Endothelial cell (in vitro differentiated cells): ENCODE results near the gene UBAC2. TPM values are rescaled to one million over a fixed set of nuclear protein-coding genes. Genes with fewer than 3 reads are reported as not detected.

ENCODE experiments used
- DNase-seq: peaks from one replicate; pipeline ENCODE4 v3.0.0; 2021; ENCODE audit warnings: low spot score
- H3K27ac Mint-ChIP-seq: one replicate; pipeline ENCODE4 v1.8.0; 2021; ENCODE audit warnings: mixed read lengths, inconsistent platforms; ENCODE audit not compliant: unreplicated experiment
- H3K27me3 Mint-ChIP-seq: one replicate; pipeline ENCODE4 v1.8.0; 2021; ENCODE audit warnings: mild to moderate bottlenecking, moderate library complexity, mixed read lengths, inconsistent platforms; ENCODE audit not compliant: unreplicated experiment
- H3K36me3 Mint-ChIP-seq: one replicate; pipeline ENCODE4 v1.8.0; 2021; ENCODE audit warnings: mild to moderate bottlenecking, low read depth, mixed read lengths, inconsistent platforms; ENCODE audit not compliant: unreplicated experiment
- H3K4me1 Mint-ChIP-seq: one replicate; pipeline ENCODE4 v1.8.0; 2021; ENCODE audit warnings: mild to moderate bottlenecking, mixed read lengths, inconsistent platforms; ENCODE audit not compliant: unreplicated experiment
- H3K4me3 Mint-ChIP-seq: one replicate; pipeline ENCODE4 v1.8.0; 2021; ENCODE audit warnings: mild to moderate bottlenecking, mixed read lengths, inconsistent platforms; ENCODE audit not compliant: unreplicated experiment
- H3K9me3 Mint-ChIP-seq: one replicate; pipeline ENCODE4 v1.8.0; 2021; ENCODE audit warnings: mixed read lengths, inconsistent platforms; ENCODE audit not compliant: unreplicated experiment
- total RNA-seq: library from RNA; stranded (reverse); fragmentation: NEBNext Ultra II Directional; extraction: Animal tissue kit (Norgen Biotek cat#: 25700); gene quantifications from one replicate; pipeline ENCODE4 v1.2.1, GENCODE V29; 2021; ENCODE audit not compliant: unreplicated experiment
- TF ChIP-seq, protein P1 (sequence below): fragments of 200-600 bp; sonication (generic); IDR thresholded peaks from one replicate; pipeline ENCODE4 v1.5.0; 2021; ENCODE audit warnings: antibody characterized with exemption; ENCODE audit not compliant: unreplicated experiment

Gene UBAC2
- total RNA-seq, 1 donor from 2014 or later, result 58.6 TPM

DNA sequence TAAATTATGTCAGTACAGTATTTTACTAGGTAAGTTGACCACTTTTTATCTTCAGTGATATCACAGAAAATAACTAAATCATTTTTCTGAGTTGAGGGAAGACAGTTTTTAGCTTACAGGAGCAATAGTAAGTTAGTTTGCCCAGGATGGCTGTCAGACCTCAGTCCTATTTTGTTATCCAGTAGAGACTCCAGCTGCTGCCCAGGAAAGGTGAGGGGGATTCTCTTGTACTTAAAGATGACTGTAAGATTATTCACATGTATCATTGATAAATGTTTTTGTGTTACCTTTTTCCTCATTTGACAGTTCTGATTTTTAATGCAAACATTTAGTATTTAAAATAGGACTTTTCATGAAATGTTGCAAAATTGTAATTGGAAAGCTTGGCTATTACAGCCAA, 121.1 kb downstream of the UBAC2 start:
- Mint-ChIP-seq H3K27ac (no peak overlapping the region), H3K4me1 (no peaks in the 10 kb centered on the region), H3K27me3 (no peaks in the 10 kb centered on the region), H3K36me3 (peaks cover 17% of the 10 kb centered on the region), H3K4me3 (no peak overlapping the region), H3K9me3 (no peaks in the 10 kb centered on the region)
- TF ChIP-seq, protein P1, sequence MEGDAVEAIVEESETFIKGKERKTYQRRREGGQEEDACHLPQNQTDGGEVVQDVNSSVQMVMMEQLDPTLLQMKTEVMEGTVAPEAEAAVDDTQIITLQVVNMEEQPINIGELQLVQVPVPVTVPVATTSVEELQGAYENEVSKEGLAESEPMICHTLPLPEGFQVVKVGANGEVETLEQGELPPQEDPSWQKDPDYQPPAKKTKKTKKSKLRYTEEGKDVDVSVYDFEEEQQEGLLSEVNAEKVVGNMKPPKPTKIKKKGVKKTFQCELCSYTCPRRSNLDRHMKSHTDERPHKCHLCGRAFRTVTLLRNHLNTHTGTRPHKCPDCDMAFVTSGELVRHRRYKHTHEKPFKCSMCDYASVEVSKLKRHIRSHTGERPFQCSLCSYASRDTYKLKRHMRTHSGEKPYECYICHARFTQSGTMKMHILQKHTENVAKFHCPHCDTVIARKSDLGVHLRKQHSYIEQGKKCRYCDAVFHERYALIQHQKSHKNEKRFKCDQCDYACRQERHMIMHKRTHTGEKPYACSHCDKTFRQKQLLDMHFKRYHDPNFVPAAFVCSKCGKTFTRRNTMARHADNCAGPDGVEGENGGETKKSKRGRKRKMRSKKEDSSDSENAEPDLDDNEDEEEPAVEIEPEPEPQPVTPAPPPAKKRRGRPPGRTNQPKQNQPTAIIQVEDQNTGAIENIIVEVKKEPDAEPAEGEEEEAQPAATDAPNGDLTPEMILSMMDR, result no peak
- no peak for DNase-seq

DNA sequence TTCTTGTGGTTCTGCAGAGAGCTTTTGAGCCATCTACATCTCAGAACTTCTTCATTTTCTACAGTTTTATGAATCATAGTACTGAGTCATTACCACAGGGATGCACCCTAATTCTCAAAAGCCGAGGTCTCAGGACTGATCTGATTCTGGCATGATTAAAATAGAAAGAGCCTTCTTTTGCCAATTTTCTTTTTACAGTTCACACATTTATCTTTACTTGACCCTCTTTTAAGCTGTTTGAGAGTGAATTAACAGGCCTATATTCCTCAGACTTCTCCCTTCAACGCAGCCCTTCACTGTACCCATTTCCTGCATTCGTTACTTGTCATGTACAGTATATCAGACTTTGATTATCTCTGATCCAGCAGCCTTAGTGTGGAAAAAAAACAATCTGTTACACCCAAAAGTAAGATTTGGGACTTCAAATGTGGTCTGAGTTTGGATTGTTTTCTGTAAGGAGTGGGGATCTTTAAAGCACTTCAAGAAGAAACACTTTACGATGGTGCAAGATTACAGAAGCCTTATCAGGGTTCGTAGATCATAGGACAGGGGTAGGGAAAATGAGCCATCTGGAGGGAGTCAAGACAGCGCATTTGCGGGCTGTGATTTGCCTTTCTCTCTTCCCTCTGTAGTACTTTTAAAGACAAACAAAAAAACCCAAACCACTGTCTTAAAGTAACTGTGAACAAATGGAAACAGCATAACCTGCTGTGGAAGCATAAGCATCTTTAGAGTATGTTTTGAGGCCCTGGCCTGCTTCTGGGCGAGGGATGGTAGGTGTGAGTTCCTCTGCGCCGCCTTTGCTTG, 121.8 kb downstream of the UBAC2 start:
- no peaks in the 10 kb centered on the region for H3K4me1 Mint-ChIP-seq
- peaks cover 1% of the 10 kb centered on the region for H3K27me3 Mint-ChIP-seq
- H3K4me3 Mint-ChIP-seq, result no peak overlapping the region
- no peaks in the 10 kb centered on the region for H3K9me3 Mint-ChIP-seq
- H3K36me3 Mint-ChIP-seq, result peaks cover 12% of the 10 kb centered on the region
- TF ChIP-seq, protein P1, result no peak
- no peak overlapping the region for H3K27ac Mint-ChIP-seq
- no peak for DNase-seq

DNA sequence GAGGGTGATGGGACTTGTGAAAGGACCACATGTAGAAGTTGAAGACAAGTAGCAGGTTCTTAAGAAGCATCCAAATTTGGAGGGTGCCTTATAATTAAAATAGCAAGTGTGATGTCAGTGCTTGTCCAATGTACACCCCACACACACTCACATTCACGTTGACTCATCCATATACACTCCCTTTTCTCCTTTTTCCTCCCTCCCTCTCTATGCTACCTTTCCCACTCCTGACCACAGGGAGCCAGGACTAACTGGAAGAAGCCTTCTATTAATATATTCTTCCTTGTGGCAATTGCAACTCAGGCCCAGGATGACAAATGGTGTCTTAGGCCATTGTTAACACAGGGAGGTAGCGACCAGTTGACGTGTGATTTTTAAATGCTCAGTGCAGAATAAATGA, 122.8 kb downstream of the UBAC2 start:
- no peaks in the 10 kb centered on the region for H3K4me1 Mint-ChIP-seq

DNA sequence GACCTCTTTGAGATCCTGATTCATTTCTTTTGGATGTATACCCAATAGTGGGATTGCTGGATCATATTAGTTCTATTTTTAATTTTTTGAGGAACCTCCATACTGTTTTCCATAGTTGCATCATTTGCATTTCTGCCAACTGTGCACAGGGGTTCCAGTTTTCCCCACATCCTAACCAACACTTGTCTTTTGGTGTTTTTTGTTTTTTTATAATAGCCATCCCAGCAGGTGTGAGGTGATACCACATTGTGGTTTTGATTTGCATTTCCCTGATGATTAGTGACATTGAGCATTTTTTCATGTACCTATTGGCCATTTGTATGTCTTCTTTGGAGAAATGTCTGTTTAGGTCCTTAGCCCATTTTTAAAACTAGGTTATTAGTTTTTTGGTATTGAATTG, 125.4 kb downstream of the UBAC2 start:
- Mint-ChIP-seq H3K9me3 (no peaks in the 10 kb centered on the region), H3K27me3 (peaks cover 1% of the 10 kb centered on the region), H3K36me3 (peaks cover 12% of the 10 kb centered on the region), H3K4me3 (no peak overlapping the region), H3K4me1 (no peaks in the 10 kb centered on the region), H3K27ac (no peak overlapping the region)
- no peak for DNase-seq
- TF ChIP-seq, protein P1, result no peak

More for the DNA sequence above, 122.8 kb downstream of the UBAC2 start:
- no peak overlapping the region for H3K4me3 Mint-ChIP-seq
- H3K9me3 Mint-ChIP-seq, result no peaks in the 10 kb centered on the region
- peaks cover 12% of the 10 kb centered on the region for H3K36me3 Mint-ChIP-seq
- no peak for DNase-seq
- no peak overlapping the region for H3K27ac Mint-ChIP-seq
- H3K27me3 Mint-ChIP-seq, result peaks cover 1% of the 10 kb centered on the region
- TF ChIP-seq, protein P1, result no peak

DNA sequence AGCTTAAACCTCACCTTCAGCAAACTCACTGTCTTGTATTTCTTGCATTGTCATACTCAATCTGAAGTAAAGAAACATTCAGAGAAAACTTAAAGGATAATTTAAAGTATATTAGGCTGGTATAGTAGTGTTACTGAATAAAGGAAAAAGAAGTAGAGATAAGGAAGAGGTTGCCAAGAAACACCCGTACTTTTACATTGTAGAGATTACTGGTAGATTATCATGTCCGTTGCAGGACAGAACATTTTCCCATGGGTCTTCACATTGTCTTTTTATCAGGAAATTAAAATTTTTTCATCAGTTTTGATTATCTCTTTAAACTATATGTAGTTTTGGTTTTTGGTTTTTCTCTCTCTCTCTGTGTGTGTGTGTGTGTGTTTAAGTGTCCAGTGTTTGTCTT, 126.5 kb downstream of the UBAC2 start:
- no peak for DNase-seq
- H3K9me3 Mint-ChIP-seq, result no peaks in the 10 kb centered on the region
- H3K4me1 Mint-ChIP-seq, result peaks cover under 1% of the 10 kb centered on the region
- peaks cover 1% of the 10 kb centered on the region for H3K27me3 Mint-ChIP-seq
- peaks cover 12% of the 10 kb centered on the region for H3K36me3 Mint-ChIP-seq
- TF ChIP-seq, protein P1, result no peak
- peak overlapping the region; percentile 45 for H3K27ac Mint-ChIP-seq
- no peak overlapping the region for H3K4me3 Mint-ChIP-seq
